ENCODE data around the gene PDGFRA.
"Not testable (repeated sequence)": the region's sequence is repeated elsewhere in the genome, so short reads cannot be mapped to it uniquely, and the experiment has no call there.

Gene PDGFRA

GRCh38 chr4:54320826-54321685 is 92.0 kb downstream of the PDGFRA start:
- no peak for DNase-seq

- no peak for DNase-seq
Measured at GRCh38 chr4:54322818-54323417, 93.8 kb downstream of the PDGFRA start.

DNA sequence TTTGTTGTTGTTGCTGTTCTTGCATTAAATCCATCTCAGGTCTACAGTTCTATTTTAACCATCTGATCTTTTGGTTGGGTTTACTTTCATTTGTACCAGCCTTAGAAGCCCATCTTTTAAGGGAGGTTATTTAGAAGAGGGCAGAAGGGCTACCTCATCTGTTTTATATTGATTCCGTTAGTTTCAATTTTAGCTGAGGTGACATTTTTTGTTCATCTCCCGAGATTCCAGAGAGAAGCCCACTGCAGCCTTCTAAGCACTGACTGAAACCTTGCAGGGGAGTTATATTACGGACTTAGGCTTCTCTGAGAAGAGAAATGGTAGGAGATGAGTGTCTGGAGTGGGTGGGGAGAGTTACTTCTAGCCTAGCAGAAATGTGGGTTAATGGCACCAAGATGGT is 101.8 kb downstream of the PDGFRA start:
- no peak for DNase-seq

GRCh38 chr4:54332542-54332941 is 103.4 kb downstream of the PDGFRA start:
- DNase-seq = no peak

DNA sequence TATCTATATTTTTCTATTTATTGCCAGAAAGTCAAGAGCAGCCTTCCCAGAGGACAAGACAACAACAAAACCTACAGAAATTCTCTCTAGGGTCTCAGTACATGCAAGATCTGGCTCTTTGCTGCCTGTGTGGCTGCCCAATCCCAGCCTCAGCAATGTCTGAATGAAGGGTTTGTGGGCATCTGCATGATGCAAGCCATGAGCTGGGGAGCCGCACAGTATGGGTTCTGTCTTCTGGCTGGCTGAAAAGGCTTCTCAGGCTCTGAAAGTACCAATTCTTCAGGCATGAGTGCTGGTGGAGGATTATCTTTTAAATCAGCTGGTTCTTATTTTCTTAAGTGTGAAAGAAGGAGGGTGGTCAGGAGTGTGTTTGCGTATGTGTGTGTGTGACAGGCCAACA is 104.6 kb downstream of the PDGFRA start:
- DNase-seq = no peak

DNA sequence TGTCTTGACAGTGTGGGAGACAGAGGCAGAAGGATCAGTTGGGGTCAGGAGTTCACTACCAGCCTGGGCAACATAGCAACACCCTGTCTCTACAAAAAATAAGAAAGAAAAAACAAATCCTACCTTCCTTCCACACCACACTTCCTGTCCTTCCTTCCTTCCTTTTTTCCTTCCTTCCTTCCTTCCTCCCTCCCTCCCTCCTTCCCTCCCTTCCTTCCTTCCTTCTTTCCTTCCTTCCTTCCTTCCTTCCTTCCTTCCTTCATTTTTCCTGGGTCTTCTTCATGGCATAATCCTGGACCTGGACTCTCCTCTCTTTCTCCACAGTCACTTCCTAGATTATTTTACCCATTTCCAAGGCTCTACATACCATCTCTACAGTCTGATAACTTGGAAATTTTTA is 105.7 kb downstream of the PDGFRA start:
- DNase-seq = not testable (repeated sequence)

GRCh38 chr4:54337009-54337408 is 107.9 kb downstream of the PDGFRA start:
- no peak for DNase-seq

DNA sequence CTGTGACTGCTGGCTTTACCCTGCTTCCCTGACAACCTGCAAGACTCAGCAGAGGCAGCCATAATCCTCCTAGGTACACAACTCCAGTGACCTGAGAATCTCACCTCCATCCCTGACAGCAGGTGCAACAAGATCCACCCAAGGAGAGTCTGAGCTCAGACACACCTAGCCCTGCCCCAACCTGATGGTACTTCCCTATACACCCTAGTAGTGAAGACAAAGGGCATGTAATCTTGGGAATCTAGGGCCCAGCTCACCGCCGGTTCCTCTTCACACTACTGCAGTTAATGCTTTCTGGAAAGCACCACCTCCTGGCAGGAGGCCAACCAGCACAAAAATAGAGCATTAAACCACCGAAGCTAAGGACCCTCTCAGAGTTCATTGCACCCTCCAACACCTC is 113.0 kb downstream of the PDGFRA start:
- DNase-seq = not testable (repeated sequence)
